Adrenal gland (tissue), 5 donors: ENCODE results near the gene PRKD3.

Source experiments
- CTCF ChIP-seq, 6 experiments: fragments of 450-650 bp in 4 of 6; fragments of 200-600 bp in 2 of 6; sonication (generic) in 1 of 6; IDR thresholded peaks; 1 replicate in 5 of 6; 2 replicates in 1 of 6; pipeline versions ENCODE4 v1.5.1 to v1.8.0; 2016 to 2021; ENCODE audit warnings: antibody characterized with exemption in 6 of 6, mild to moderate bottlenecking in 2 of 6, moderate library complexity in 1 of 6
- POLR2A ChIP-seq, 2 donors: fragments of 450-650 bp; IDR thresholded peaks; one replicate each; pipeline ENCODE4 v1.6.1; 2017; ENCODE audit warnings: antibody characterized with exemption in 2 of 2, mild to moderate bottlenecking in 2 of 2, moderate library complexity in 1 of 2
- donor health status: DM: no; HTN: no; CAD: no.

- no peak for TF ChIP-seq POLR2A (IDR thresholded peaks at IDR 0.05)
- TF ChIP-seq CTCF (IDR thresholded peaks at IDR 0.05): no peak
Measured at GRCh38 chr2:37366773-37367172, 42.1 kb upstream of the PRKD3 start.
